Stimulated activated CD8-positive, alpha-beta memory T cell treated with anti-CD3 and anti-CD28 coated beads, Interleukin-7, amount 100 ng/mL, for 4 hours (primary cell): ENCODE data around the gene EEF1AKMT3.
"Not testable (repeated sequence)": the region's sequence is repeated elsewhere in the genome, so short reads cannot be mapped to it uniquely, and the experiment has no call there.

Experiments used
- DNase-seq, 2 donors: peaks; one replicate each; pipeline ENCODE4 v3.0.0-alpha.2; 2020; ENCODE audit warnings: low read depth in 2 of 2

The EEF1AKMT3 gene

DNA sequence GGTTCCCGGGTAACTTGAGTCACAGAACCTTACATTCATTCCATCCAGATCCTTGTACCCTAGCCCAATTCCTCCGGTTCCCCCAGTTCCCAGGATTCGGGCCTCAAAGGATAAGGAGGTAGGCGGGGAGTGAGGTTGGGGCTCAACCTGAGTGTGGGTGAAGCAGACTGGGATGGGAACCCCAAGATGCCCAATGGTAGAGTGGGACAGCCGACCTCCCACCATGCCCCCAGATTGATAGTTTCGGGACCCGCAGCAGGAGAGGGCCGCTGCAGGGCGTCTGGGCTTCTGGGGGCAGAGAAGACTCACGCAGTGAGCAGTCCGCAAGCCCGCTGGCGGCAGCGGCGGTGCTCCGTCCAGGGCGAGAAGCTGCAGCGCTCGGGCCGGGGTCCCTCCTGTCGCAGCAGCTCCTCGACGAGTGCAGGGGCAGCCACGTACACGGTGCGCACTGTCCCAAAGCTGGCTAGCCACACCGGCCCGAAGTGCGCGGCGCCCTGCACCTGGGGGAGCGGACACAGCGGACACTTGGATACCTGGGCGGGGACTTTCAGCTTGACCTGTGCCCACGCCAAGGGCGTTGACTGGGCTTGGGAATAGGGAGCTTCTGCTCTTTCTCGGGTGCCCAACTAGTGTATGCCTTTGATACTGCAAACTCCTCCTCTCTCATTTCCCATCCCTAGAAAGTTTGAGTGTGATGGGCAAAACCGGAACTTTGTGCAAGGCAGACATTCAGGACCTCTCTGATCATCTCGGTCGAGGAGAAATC is 6.5 kb upstream of the EEF1AKMT3 start:
- no peak for DNase-seq

DNA sequence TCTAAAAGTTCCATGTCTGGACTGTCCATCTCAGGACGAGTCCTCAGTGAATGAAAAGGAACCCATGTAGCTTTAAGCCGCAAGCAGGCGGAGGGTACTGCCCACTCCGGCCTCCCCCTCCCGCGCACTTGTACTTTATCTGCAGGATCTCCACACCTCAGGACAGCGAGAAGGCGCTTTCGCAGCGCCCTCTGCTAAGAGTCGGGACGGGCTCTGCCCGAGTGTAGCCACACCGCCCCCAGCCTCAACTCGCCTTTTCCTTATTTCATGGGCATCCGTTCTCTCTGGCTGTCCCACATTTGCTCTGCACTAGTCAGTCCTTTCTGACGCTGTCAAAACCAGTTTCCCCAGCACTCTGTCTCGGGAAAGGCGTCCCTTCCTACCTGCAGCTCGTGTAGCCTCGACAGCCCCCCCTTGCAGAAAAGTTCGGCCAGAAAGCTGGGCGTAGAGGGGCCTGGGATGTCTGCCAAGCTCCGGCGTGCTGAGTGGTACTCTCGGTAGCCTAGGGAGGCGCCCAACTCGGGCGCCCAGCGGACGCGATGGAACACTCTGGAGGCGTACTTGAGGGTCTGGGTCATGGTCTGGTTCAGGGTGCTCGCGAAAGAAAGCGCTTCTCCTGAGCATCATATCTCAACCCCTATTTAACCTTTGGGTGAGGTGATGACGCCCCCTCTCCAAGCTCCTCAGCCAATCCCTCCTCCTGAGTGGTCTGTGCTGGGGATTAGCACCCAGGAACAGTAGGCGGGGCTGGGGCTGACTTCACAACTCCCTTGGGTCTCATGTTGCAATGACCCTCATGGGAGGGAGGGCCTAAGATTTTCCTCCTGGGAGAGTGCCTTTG is 5.7 kb upstream of the EEF1AKMT3 start, which contains the start of gene CYP27B1:
Gene CYP27B1, minus strand, starts transcription at position 615 of the 841 bp plus-strand sequence. Its CDS starts 37 bp downstream, at position 578.
- DNase-seq: no peak

DNA sequence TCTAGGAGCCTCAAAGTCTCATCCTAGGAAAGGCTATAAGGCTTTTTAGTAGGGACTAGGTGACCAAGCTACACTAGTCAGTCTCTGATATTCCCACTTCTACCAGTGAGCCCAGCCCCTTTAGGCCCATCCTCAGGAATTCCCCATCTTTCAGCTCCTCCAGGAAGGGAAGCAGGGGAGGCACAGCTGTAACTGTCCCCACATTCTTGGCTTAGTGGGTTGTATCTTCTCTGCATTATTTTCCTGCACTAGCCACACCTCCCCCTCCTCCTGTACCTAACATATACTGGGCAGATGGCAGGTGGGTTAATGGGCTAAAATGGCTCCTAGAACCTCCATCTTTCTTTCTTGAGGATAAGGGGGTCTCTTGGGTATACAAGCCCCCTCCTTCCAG is 5.1 kb upstream of the EEF1AKMT3 start:
- no peak for DNase-seq

DNA sequence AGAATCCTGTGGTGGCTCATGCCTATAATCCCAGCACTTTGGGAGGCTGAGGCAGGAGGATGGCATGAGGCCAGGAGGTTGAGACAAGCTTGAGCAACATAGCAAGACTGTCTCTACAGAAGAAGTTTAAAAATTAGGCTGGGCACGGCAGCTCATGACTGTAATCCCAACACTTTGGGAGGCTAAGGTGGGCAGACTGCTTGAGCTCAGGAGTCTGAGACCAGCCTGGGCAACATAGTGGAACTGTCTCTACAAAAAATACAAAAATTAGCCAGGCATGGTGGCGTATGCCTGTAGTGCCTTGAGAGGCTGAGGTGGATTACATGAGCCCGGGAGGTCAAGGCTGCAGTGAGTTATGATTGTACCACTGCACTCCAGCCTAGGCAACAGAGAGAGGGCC is 4.5 kb upstream of the EEF1AKMT3 start:
- no peak for DNase-seq

DNA sequence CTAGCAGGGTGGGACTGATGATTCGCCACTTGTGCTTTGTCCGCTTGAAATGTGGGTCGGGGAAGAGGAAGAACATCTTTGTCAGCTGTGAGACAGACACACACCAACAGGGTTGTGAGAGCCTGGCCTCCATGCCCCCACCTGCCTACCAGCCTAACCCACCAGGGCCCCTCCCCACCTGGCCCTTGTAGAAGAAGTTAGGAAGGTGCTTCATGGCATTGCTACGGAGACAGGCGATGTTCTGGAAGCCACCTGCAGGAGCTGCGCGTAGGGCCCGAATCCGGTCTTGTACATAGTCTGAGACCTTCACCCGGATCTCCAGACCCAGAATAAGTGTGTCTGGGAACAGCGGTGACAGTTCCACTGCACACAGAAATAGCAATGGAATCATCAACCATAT is 2.8 kb upstream of the EEF1AKMT3 start:
- no peak for DNase-seq

DNA sequence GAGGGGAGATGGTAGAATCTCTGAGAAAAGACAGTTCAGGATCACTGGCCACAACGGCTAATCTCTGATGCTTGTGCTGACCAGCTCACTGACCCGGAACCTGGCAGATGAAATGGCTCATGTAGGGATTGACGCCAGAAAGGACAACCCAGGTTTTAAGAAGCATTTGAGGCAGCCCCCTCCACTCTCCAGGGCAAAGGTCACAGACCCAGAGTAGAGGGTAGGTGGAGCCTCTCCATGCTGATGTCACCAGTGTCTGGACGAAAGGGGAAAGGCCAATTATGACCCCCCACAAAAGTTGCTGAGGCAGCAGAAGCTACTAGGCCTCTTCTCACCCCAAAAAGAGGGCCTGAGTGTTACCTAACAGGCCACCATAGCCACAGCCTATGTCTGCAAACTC is 1.7 kb upstream of the EEF1AKMT3 start:
- DNase-seq: no peak

DNA sequence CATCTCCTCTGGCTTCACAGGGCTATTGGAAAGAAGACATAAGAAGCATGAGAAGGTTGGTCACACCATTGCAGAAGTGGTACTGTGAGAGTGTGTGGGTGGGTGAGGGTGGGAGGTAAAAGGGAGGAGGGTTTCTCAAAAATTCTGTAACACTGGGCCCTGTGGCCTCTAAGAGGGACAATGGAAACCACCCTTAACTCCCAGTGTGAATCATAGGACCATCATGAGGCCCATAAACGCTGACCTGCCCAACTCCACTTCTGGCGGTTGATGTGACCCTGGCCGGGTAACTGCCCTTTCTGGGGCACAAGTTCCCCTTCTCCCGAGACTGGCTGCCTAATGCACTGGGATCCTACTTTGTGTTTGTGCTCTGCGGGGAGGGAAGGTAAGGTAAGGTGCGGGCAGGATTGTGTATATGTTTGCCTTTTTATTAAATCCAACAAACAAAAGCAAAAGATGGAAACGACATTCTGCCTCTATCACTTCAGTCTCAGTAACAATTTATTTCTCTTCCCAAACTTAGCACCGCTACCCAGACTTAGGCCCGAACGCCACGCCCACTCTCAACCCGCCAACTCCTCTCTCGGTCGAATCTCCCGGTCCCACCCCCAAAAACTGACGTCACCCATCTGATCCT is 1.1 kb upstream of the EEF1AKMT3 start:
- peak; percentile 83 to 89 for DNase-seq

DNA sequence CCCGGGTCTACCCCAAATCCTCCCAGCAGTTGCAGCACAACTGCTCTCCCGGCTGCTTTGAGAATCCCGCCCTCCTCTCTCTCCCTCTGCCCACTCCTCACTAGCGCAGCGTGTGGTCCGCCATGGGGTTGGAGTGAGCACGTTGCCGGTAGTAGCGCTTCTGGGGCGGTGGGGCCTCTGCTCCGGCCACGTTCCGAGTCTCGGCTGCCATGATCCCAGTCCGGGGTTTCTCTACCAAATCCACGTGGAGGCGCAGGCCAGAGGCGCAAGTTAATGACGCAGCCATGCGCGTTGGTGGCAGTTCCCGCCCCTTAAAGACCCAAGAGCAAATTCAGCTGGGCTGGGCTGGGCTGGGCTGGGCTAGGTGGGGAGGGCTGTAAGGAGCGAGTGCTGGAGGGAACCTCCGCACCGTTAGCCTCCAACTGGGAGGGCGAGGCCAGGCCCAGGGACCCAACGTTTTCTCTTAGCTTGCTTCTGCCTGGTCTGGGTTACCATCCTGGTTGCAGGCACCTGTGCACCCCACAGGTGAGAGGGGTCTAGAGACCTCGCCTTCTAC is 463 bp upstream of the EEF1AKMT3 start, which contains the start of gene METTL1:
Gene METTL1, minus strand, starts transcription at position 233 of the 556 bp plus-strand sequence. Its CDS starts 22 bp downstream, at position 211.
- peak; percentile 89 to 94 for DNase-seq

DNA sequence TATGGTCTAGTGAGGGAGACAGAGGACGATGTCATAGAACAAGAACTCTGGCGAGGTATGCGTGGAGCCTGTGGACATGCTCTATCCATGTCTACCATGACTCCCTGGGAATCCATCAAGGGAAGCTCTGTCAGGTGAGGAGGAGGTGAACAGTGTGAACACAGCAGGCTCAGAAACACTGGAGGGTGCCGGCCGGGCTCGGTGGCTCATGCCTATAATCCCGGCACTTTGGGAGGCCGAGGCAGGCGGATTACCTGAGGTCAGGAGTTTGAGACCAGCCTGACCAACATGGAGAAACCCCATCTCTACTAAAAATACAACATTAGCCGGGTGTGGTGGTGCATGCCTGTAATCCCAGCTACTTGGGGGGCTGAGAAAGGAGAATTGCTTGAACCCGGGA is 2.2 kb downstream of the EEF1AKMT3 start:
- not testable (repeated sequence) for DNase-seq

DNA sequence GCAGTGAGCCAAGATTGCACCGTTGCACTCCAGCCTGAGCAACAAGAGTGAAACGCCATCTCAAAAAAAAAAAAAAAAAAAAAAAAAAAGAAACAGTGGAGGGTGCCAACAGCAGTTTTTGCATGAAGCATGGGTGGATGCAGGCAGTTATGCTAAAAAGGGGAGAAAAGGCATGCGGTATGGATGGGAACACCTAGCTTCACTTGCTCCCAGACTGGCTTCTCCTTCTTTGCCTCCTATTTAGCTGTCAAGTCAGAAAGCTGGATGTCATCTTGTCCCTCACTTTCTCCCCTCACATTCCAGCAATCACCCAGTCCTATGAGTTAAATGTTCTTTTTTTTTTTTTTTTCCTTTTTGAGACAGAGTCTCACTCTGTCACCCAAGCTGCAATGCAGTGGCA is 2.6 kb downstream of the EEF1AKMT3 start:
- no peak for DNase-seq

DNA sequence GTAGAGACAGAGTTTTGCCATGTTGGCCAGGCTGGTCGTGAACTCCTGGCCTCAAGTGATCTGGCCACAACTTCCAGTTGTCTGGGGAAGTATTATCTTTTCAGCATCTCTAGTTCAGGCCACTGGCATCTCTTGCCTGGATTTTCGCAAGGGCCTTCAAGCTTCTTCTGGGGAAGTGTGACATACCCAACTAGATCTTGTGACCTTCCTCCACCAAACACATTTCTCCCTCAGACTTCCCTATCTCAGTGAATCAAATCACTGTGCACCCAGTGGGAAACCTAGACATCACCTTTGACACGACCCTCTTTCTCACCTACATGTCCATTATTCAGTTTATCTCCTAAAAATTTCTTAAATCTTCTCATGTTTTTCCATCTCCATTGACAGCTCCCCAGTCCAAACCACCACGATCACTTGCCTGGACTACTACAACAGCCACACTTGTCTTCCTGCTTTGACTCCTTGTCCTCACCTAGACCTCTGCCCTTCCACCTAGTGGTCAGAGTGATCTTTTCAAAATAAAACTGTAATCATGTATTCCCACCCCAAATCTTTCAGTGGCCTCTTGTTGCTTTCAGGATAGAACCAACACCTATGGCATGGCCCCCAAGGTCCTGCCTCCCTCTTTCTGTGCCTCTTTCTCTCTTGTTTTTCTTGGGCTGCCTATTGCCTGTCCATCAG is 3.3 kb downstream of the EEF1AKMT3 start:
- DNase-seq: no peak

DNA sequence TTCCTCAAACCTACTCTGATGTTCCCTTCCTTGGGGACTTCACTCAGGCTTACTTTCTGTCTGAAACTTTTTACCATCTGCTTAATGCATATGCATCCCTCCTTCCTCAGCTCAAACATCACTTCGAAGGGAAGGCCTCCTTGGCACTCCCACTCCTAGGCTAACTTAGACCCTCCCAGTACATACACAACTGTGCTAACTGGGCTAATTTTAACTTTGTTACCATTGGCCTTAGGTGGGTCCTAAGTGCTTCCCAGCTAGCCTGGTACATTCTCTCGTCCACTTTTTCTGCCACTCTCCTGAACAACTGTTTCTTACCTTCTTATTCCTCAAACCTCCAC is 3.8 kb downstream of the EEF1AKMT3 start:
- DNase-seq: no peak

DNA sequence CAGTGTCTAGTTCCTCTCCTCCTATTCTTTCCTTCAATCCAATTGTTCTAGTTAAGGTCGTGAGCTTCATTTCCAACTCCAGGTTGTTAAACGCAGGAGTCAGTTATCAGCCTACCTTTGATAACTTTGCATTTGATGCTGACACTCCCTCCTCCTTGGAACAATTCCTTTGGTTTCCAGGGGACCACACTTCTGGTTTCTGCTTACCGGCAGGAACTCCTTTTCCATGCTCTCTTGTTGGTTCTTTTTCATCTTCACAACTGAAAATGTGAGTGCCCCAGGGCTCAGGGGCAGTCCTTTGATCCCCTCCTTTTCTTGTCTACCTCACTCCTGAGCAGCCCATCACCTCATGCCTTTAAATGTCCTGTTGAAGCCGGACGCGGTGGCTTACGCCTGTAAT is 5.0 kb downstream of the EEF1AKMT3 start:
- DNase-seq: no peak

DNA sequence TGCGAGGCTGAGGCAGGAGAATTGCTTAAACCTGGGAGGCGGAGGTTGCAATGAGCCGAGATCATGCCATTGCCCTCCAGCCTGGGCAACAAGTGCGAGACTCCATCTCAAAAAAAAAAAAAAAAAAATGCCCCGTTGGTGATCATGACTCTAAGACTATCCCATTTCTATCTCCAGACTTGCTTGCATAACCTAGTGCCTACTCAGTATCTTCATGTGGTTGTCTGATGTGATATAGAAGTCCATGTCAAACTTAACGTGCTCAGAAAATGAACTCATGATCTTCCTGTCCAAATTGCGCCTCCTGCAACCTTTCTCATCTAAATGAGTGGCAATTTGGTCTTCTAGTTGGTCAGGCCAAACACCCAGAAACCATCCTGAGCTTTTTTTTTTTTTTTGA is 5.5 kb downstream of the EEF1AKMT3 start:
- DNase-seq: no peak

DNA sequence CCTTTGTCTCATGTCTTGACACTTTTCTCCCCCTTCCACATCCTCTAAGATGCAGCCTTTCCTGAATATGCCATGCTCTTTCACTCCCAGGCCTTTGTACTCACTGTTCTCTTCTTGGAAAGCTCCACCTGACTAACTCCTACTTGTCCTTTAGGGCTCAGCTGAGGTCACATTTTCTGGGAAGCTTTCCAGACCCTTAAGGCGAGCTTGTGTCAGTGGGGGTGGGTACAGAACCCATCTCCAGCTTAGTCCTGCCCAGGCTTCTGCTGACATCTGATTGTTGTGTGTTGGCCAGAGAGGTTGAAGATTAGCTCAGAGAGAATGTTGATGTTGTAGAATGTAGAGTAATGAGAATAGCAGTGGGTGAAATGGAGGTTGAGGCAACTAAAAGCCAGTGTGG is 7.3 kb downstream of the EEF1AKMT3 start:
- no peak for DNase-seq

DNA sequence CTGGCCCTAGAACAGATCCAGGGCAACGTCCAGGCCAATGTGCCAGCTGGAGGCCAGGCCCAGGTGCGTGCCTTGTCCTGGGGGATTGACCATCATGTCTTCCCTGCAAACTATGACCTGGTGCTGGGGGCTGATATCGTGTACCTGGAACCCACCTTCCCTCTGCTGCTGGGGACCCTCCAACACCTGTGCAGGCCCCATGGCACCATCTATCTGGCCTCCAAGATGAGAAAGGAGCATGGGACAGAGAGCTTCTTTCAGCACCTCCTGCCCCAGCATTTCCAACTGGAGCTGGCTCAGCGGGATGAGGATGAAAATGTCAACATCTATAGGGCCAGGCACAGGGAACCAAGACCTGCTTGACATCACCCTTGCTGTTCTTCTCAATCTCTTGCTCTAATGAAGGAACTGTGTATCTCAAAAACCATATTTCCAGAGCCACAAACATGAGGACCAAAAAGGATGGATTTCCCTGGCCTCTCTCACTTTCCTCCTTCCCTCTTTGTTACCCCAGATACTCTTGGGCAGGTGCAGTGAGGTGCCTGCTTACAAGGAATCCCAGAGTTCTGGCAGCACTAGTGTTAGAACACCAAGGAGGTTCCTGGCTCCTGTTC is 8.0 kb downstream of the EEF1AKMT3 start:
- DNase-seq: no peak

DNA sequence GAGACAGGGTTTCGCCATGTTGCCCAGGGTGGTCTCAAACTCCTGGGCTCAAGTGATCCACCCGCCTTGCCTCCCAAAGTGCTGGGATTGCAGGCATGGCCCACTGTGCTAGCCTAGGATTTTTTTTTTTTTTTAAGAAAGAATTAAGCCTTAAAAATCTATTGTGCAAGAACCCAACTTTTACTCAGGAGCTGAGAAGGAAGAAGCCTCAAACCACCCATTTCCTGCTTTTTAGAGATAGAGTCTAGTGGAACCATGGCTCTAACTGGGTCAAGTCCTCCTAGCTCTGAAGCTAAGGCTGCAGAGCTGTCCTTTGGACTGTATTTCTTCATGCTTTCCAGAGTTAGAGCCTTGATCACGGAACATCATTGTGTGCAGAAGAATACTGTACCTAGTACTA is 8.8 kb downstream of the EEF1AKMT3 start:
- DNase-seq: no peak

DNA sequence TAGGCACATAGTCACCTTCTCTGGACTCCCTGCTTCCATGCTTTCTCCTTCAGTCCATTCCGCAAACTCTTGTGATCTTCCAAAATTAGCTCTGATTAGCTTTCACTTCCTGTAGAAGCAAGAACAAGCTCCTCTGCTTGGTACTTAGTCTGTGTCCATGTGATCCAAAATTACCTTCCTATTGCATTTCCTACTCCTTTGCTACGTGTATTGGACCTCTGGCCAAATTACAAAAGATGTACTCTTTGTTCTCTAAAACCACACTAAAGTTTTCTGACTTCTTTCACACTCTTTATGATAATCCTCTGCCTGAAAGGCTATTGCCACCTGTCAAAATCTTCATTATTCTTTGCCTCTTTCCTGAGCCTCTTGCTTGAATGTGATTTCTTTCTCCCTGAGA is 9.4 kb downstream of the EEF1AKMT3 start:
- no peak for DNase-seq

DNA sequence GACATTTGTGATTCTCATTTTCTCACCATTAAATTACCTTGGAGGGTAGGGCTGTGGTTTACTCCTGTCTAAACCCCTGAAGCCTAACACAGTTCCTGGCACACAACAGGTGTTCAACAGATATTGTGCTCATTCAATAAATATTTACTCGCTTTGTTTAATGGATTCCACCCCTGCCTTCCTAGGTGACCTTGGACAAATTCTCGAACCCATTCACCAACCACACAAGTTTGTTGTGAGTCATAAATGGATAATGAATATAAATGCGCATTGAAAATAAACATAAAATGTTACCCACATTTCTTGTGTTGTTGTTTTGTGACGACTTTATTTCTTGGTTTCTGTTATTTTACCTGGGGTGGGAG is 9.8 kb downstream of the EEF1AKMT3 start:
- no peak for DNase-seq

DNA sequence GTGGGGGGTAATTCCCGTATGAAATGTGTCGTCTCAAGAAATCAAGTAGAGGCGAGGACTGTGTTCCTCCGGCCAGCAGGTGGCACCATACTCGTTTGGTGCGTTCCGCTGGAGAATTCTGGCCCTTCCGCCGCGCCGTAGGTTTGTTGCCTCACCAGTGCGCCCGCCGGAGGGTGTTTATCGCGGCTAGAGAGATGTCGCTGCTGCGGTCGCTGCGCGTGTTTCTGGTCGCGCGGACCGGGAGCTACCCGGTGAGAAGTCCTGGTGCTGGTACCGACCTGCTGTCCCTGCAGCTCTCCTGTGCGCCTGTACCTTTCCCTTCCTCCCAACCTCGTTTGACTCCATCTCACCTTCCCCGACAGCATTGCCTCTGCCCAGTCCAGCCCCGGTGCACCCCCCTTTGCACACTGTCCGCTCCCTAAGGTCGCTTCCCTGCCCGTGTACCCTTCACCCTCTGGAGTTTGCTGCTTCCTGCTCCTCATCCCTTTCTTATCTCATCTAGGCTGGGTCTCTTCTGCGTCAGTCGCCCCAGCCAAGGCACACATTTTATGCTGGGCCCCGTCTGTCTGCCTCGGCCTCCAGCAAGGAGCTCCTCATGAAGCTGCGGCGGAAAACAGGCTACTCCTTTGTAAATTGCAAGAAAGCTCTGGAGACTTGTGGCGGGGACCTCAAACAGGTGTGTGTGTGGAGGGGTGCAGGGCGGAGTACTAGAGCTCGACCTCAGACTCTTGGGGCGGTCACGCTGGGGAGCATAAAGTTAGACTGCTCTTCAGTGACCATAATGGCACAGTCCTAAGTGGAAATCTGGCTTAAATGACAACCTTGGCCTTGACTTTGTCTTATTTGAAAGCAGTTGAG is 10.4 kb downstream of the EEF1AKMT3 start, which contains the start of gene TSFM:
Gene TSFM, plus strand, starts transcription at position 180 of the 858 bp plus-strand sequence. Its CDS starts 15 bp downstream, at position 195.
- peak; percentile 93 to 96 for DNase-seq
